HAP-1 (cell line): ENCODE data around the gene TMEM51.

Experiments
- DNase-seq, 2 experiments: peaks; one replicate each; pipeline ENCODE4 v3.0.0-alpha.2; 2016 to 2020; ENCODE audit warnings: low spot score in 2 of 2
- H3K27me3 ChIP-seq: fragments of 250-450 bp; sonication (Bioruptor Pico); 2 replicates; pipeline ENCODE4 v1.5.1; 2020; ENCODE audit warnings: low read depth, mild to moderate bottlenecking, moderate library complexity
- H3K36me3 ChIP-seq: fragments of 250-450 bp; sonication (Bioruptor Pico); replicated peaks from 2 replicates; pipeline ENCODE4 v1.5.1; 2020; ENCODE audit warnings: mild to moderate bottlenecking
- H3K4me1 ChIP-seq: fragments of 250-450 bp; sonication (Bioruptor Pico); 2 replicates; pipeline ENCODE4 v1.5.1; 2020; ENCODE audit warnings: mild to moderate bottlenecking
- H3K4me3 ChIP-seq: fragments of 250-450 bp; sonication (Bioruptor Pico); 2 replicates; pipeline ENCODE4 v1.5.1; 2020; ENCODE audit warnings: mild to moderate bottlenecking, moderate library complexity
- H3K9me3 ChIP-seq: fragments of 250-450 bp; sonication (Bioruptor Pico); 2 replicates; pipeline ENCODE4 v1.5.1; 2020; ENCODE audit warnings: mild to moderate bottlenecking, moderate library complexity
- in situ Hi-C: fragments of 300-500 bp; cut with MboI; formaldehyde crosslinking; loops from 3 replicates; pipeline ENCODE4 v1.14.3; 2020; ENCODE audit warnings: low sequenced_read_pairs, inconsistent platforms, mixed read lengths

TMEM51 gene

DNA sequence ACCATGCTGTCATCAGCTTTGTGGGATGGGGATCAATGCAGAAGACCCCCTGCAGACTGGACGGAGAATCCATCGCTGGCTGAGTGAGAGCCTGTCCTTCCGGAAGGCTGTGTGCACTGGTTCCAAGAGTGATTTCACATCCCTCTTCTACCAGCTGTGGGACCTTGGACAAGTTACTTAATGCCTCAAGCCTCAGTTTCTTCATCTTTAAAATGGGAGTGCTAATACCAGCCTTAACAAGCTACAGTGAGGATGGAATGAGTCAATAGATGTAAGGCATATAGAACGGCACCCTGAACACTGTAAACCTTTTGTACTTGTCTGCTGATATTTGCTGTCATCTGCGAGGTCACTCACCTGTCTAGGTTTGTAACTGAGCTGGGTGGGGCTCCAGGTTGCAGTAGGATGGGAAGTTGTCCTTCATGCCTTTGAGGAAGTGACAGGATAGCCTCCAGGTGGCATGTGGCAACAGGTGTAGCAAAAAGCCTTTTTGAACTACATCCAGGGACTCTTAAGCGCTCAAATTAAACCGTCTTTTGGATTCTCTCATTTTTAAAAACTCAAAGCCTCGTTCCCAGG lies 27.5 kb downstream of the TMEM51 start:
- no peaks in the 10 kb centered on the region for H3K4me1 ChIP-seq
- H3K9me3 ChIP-seq = no peaks in the 10 kb centered on the region
- DNase-seq = no peak
- H3K27me3 ChIP-seq = no peaks in the 10 kb centered on the region
- H3K36me3 ChIP-seq = no peaks in the 10 kb centered on the region
- H3K4me3 ChIP-seq = no peak overlapping the region
- in situ Hi-C loops = no loop called here

DNA sequence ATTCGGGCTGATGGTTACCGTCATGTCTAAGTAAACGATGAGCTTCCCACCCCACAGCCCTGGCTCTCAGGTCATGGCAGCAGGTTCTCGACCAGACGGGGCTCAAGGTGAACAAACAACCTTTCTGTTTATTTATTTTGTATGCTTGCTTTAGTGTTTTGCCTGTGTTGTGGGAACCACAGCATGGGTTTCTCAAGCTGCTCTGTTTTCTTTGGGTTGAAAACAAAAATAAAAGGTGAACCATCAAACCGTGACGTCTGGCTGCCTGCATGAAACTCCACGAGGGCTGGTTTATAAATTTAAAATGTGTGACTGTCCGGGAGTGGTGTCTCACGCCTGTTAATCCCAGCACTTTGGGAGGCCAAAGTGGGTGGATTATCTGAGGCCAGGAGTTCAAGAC lies 28.0 kb downstream of the TMEM51 start:
- H3K27me3 ChIP-seq = no peaks in the 10 kb centered on the region
- no peak for DNase-seq
- in situ Hi-C loops = no loop called here

DNA sequence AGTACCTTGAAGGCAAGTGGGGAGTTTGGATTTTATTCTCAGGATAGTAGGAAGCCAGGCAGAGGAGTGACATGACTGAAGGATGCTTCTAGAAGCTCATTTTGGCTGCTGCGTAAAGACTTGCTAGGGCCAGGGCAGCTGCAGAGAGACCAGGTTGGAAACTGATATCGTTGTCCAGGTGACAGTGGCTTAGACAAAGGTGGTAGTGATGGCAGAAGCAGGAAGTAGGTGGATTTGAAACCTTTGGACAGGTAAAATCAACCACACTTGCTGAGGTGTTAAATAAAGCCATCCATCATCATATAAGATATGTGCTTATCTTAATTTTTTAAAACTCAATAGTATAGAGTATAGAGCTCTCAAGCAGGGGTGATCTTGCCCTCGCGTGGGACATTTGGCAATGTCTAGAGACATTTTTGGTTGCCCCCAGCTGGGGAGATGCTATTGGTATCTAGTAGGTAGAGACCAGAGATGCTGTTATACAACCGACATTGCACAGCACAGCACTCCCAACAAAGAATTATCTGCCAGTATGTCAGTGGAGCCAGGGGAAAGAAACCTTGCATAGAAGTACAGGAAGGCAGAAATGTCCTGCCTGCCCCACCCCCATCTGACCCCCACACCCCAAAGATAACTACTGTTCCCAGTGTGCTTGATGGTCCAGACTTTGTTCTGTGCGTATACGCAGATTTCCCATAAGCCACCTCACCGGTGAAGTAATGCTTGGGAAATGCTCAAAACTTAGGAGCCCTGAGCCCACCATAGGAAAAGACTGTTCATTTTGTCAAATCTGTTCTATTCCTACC lies 31.1 kb downstream of the TMEM51 start:
- H3K36me3 ChIP-seq = no peaks in the 10 kb centered on the region
- no peaks in the 10 kb centered on the region for H3K27me3 ChIP-seq
- no peak for DNase-seq
- in situ Hi-C loops = no loop called here
- no peaks in the 10 kb centered on the region for H3K4me1 ChIP-seq
- H3K9me3 ChIP-seq = no peaks in the 10 kb centered on the region
- H3K4me3 ChIP-seq = no peak overlapping the region

More for the DNA sequence above, 28.0 kb downstream of the TMEM51 start:
- Histone ChIP-seq H3K4me3 (no peak overlapping the region), H3K36me3 (no peaks in the 10 kb centered on the region), H3K9me3 (no peaks in the 10 kb centered on the region), H3K4me1 (no peaks in the 10 kb centered on the region)

DNA sequence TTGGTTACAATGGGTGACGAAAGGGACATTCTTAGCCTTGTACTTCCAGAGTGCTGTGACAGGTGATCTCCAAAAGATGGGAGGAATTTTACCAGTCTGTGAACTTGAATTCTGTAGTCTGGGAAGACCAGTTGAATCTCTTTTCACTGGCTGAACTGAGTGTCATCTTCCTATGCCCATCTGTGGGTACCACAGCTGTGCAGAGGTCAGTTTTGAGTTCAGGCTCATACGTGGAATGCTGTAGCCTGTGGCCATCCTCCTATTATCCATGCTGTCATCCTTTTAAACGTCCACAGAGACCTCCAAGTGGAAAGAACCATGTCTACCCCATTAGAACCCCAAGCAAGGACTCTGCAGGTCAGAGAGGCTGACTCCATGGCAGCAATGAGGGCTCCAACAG lies 32.1 kb downstream of the TMEM51 start:
- no peak for DNase-seq
- Histone ChIP-seq H3K4me1 (no peaks in the 10 kb centered on the region), H3K36me3 (no peaks in the 10 kb centered on the region), H3K4me3 (no peak overlapping the region), H3K9me3 (no peaks in the 10 kb centered on the region), H3K27me3 (no peaks in the 10 kb centered on the region)
- in situ Hi-C loops = no loop called here

DNA sequence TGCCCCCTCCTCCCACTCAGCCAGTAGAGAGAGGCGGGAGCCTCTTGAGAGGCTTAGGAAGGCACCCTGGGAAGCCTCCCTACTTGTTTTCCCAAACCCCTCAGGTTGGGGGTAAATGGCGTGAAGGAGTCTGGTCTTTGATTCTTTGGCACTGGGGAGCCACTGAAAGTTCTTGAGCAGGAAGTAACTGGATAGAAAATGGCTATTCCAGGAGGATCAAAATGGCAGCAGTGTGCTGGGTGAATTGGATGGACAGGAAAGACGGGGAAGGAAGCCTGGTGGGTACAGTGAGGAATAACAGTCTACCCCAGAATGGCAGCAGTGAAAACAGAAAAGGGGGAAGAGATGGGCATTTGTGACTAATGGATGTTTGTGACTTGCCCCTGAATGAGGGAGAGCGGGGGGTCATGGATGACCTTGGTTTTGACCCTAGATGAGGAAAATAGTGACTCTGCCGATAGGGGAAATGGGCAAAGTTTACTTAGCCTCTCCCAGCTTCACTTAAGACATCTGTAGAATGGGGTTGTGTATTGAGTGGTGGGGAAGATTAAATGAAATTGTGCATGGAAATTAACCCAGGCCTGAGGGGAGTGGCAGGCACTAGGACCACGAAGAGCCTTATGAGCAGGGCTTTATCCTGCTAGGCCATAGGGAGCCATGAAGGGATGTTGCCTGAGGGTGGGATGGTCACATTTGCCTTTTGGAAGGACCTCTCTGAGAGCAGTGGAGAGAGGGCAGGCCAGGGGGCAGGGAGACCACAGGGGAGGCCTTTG lies 32.7 kb downstream of the TMEM51 start:
- in situ Hi-C loops = no loop called here

DNA sequence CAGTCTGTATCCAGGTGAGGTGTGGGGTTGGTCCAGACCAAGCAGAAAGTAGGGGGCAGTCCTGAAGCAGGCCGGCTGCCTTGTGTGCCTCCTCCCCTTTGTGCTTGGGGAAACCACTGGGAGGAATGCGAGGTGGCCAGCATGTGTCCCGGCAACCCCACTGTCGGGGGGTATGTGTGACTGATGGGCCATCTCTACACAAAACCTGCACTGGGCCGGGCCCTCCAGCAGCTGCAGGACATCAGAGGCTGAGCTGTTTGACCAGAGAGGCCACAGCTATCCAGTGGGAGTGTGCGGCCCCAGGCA lies 33.3 kb downstream of the TMEM51 start:
- H3K4me1 ChIP-seq = no peaks in the 10 kb centered on the region

More for the DNA sequence above, 32.7 kb downstream of the TMEM51 start:
- Histone ChIP-seq H3K9me3 (no peaks in the 10 kb centered on the region), H3K4me1 (no peaks in the 10 kb centered on the region), H3K36me3 (no peaks in the 10 kb centered on the region), H3K27me3 (no peaks in the 10 kb centered on the region), H3K4me3 (no peak overlapping the region)
- no peak for DNase-seq

DNA sequence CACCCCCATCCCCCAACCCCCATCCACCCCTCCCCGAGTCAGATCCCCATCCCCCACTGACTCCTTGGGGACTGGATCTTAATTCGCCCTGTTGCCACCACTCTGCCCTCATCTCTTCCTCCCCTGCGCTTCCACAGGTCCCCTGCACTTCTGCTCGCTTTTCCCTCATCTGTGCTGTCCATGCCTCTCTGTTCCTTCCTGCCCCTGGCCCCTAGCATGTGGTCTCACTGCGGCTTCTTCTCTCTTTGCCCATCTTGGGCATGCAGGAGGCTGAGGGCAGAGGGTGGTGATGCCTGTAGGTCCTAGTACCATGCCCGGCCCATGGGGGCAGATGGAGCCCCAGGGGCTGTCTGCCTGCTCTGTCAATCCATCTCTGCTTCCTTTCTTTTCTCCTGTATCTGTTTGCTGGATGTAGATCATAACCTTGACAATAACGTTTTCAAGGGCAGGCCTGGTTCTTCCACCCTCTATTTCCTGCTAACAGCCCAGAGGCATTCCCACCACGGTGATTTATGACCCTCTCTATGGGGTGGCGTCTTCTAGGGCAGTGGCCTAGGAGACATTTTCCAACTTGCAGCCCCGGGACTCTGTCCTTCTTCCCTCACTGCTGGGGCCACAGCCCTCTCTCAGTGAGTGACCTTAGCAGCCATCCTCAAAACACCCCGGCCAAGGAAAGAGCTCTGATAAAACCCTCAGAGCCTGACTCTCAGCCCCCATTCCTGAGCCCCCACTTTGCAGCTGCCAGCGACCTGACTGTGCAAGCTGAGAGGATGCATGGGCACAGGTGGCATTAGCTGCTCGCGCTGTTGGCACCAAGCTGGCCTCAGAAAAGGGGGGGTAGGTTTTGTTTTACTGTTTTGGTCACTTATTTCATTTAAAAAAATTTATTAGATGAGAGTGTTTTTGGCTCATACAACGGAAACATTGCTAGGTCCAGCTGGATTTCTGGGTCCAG lies 33.9 kb downstream of the TMEM51 start:
- DNase-seq = no peak

More for the DNA sequence above, 33.3 kb downstream of the TMEM51 start:
- DNase-seq = no peak
- in situ Hi-C loops = no loop called here
- H3K36me3 ChIP-seq = no peaks in the 10 kb centered on the region
- H3K4me3 ChIP-seq = no peak overlapping the region
- H3K9me3 ChIP-seq = no peaks in the 10 kb centered on the region
- H3K27me3 ChIP-seq = no peaks in the 10 kb centered on the region

DNA sequence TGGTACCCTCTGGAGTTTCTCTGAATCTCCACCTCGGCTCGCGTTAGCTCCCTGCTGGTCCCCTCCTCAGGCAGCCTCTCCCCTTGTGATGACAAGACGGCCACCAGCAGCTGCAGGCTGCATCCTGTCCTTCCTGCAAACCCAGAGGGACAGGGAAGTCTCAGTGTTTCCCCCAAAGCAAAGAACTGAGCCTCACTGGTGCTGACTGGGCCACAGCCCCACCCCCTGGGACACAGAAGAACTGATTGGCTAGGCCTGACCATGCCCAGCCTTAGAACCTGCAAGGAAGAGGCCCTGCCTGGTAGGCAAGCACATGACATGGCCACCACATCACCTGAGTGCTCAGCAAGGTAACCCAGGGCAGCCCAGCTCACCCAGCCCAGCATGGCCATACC lies 34.6 kb downstream of the TMEM51 start:
- no peaks in the 10 kb centered on the region for H3K36me3 ChIP-seq
- H3K27me3 ChIP-seq = no peaks in the 10 kb centered on the region
- no peaks in the 10 kb centered on the region for H3K9me3 ChIP-seq
- no peak overlapping the region for H3K4me3 ChIP-seq
- in situ Hi-C loops = no loop called here
- no peaks in the 10 kb centered on the region for H3K4me1 ChIP-seq
- no peak for DNase-seq

More for the DNA sequence above, 33.9 kb downstream of the TMEM51 start:
- no peak overlapping the region for H3K4me3 ChIP-seq
- H3K27me3 ChIP-seq = no peaks in the 10 kb centered on the region
- no peaks in the 10 kb centered on the region for H3K36me3 ChIP-seq
- no peaks in the 10 kb centered on the region for H3K4me1 ChIP-seq
- in situ Hi-C loops = no loop called here
- no peaks in the 10 kb centered on the region for H3K9me3 ChIP-seq

DNA sequence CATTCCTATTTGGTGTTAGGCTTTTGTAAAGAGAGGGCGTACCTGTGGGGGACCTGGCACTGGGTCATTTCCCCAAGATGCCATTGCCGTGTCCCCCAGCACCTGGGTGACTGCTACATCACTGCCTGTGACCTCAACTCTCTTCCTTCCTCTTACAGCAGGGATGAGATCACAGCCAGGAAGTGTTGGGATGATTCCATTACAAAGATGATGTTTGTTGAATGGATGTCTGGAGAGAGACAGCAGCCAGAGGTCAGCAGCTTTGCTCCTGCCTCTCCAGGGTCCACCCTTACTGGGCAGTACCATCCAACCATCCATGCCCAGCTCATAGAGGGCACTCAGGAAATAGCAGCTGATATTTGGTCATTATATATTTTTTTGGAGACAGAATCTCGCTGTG lies 35.1 kb downstream of the TMEM51 start:
- DNase-seq = no peak
- in situ Hi-C loops = no loop called here
- Histone ChIP-seq H3K36me3 (no peaks in the 10 kb centered on the region), H3K9me3 (no peaks in the 10 kb centered on the region), H3K4me3 (no peak overlapping the region), H3K4me1 (no peaks in the 10 kb centered on the region), H3K27me3 (no peaks in the 10 kb centered on the region)

DNA sequence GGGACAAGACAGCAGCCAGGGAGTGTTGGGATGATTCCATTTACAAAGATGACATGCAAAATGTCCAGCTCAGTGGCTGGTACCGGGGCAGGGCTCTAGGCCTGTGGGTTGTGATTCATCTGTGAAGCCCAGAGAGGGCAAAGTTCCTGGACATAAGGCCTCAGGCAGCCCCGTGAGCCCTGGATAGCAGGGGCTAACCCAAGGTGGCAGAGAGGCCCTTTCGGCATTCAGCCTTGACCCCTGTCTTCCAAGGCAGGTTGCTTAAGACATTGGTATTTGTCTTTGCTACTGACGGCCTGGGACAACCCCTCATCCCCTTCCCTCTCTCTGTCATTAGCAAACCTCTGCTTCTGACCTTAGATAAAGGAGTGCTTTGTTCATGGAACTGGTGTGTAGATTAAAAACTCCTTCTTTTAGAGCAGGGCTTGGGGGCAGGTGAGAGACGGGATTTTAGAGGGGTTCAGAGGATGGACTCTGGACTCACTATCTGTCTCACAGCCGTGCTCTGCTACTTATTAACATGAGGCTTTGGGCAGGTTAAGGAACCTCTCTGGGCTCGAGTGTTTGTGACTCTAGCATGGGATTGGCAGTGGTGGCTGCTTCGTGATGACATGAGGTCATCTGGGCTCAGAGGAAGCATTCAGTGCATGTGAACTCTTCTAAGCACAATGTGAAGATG lies 36.3 kb downstream of the TMEM51 start:
- DNase-seq = no peak
- no peaks in the 10 kb centered on the region for H3K4me1 ChIP-seq
- no peaks in the 10 kb centered on the region for H3K9me3 ChIP-seq
- in situ Hi-C loops = no loop called here
- no peak overlapping the region for H3K4me3 ChIP-seq
- no peaks in the 10 kb centered on the region for H3K36me3 ChIP-seq
- H3K27me3 ChIP-seq = no peaks in the 10 kb centered on the region

DNA sequence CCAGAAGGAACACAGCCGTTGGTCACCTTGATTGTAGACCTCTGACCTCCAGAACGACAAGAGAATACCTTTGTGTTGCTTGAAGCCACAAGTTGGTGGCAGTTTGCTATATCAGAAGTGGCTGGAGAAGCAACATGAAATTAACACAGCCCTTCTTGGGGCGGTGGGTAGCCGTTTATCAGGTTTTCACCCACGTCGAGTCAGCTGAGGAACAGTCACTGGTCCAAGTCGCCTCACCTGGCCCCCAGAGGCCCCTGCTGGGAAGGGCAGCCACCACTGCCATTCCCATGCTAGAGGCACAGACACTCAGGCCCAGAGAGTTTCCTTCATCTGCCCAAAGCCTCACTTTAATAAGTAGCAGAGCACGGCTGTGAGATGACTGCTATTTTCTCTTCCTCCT lies 37.7 kb downstream of the TMEM51 start:
- Histone ChIP-seq H3K27me3 (no peaks in the 10 kb centered on the region), H3K36me3 (no peaks in the 10 kb centered on the region), H3K4me1 (no peaks in the 10 kb centered on the region), H3K4me3 (no peak overlapping the region), H3K9me3 (no peaks in the 10 kb centered on the region)
- no peak for DNase-seq
- in situ Hi-C loops = no loop called here

DNA sequence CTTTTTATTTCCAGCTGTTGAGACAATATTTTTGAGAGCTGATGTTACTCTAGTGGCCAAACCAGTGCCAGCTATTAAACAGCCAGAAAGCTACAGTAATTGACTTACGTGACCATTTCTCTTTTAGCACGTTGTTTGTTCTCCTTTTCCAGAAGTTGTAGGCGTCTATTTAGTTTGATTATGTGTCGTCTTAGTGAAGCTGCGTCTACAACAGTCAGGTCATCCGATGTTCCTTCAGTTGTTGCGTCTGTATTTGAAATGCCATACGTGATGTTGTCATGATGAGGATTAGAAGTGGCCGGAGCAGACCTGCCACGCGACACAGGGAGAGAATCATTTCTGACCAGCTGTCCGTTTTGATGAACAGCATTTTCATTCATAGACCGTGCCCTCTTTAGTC lies 38.2 kb downstream of the TMEM51 start:
- Histone ChIP-seq H3K4me1 (no peaks in the 10 kb centered on the region), H3K9me3 (no peaks in the 10 kb centered on the region), H3K36me3 (no peaks in the 10 kb centered on the region), H3K27me3 (no peaks in the 10 kb centered on the region), H3K4me3 (no peak overlapping the region)
- in situ Hi-C loops = no loop called here
- DNase-seq = no peak

DNA sequence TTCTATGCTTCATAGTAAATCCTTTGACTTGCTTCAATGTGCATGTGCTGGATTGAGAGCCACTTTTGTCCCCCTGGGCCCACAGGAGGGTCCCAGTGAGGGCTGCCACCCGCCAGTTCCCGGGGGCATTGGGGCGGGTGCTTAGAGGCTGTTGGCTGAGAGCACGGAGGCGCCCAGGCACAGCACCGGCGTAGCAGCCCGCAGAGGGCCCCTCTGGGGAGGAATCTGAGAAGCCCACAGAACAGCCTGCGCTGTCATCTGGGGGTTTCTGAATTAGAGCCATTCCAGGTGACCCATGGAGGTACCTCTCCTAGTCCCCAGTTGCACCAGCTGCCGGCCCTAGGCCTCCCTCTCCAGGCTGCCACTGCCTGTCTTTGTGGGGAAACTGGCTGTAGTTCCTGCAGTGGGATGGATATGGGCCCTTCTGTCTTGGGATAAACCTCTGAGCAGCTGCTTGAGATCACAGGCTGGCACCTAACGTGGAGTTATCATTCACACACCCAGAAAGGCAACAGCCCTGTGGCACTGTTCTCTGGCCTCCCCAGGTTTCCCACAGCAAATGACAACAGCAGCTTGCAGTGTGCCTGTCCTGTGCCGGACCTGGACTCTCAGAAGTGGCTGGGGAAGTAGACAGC lies 39.5 kb downstream of the TMEM51 start:
- no peak for DNase-seq
- Histone ChIP-seq H3K27me3 (no peaks in the 10 kb centered on the region), H3K36me3 (no peaks in the 10 kb centered on the region), H3K4me1 (no peaks in the 10 kb centered on the region), H3K4me3 (no peak overlapping the region), H3K9me3 (no peaks in the 10 kb centered on the region)
- in situ Hi-C loops = no loop called here
